ENCODE results near the gene WTIP.

Gene WTIP

GRCh38 chr19:34452723-34453122 is 28.8 kb upstream of the WTIP start:
- TF ChIP-seq TCF12 (IDR thresholded peaks at IDR 0.05; ENCODE audit: low read depth): no peak
- TF ChIP-seq RAD21 (IDR thresholded peaks at IDR 0.05; ENCODE audit: low read depth): no peak

DNA sequence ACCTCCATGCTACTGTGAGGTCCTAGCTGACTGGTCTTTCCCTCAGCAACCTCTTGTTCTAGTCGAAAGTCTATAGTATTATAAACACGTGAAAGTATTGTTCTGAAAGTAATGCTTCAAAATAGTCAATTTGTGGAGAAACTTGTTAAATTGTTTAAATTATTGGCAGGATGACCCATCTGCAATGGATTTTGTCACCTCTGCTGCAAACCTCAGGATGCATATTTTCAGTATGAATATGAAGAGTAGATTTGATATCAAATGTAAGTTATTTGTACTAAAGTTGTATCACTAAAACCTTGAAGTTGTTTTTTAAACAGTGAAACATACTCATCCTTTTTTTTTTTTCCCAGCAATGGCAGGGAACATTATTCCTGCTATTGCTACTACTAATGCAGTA is 27.5 kb upstream of the WTIP start:
- TF ChIP-seq ZBTB7A (IDR thresholded peaks at IDR 0.05; ENCODE audit: low read depth) (no peak), TCF12 (IDR thresholded peaks at IDR 0.05; ENCODE audit: low read depth) (no peak), REST (IDR thresholded peaks at IDR 0.05; ENCODE audit: low read depth) (no peak), CREB1 (IDR thresholded peaks at IDR 0.05; ENCODE audit: low read depth) (no peak), CEBPB (IDR thresholded peaks at IDR 0.05) (no peak), EGR1 (IDR thresholded peaks at IDR 0.05) (no peak)

- TF ChIP-seq, protein P1, sequence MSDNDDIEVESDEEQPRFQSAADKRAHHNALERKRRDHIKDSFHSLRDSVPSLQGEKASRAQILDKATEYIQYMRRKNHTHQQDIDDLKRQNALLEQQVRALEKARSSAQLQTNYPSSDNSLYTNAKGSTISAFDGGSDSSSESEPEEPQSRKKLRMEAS (IDR thresholded peaks at IDR 0.05): no peak
- TF ChIP-seq CREB1 (IDR thresholded peaks at IDR 0.05; ENCODE audit: low read depth) (no peak), TAF1 (IDR thresholded peaks at IDR 0.05; ENCODE audit: low read depth) (no peak), REST (IDR thresholded peaks at IDR 0.05; ENCODE audit: low read depth) (no peak)
- TF ChIP-seq, protein P2, sequence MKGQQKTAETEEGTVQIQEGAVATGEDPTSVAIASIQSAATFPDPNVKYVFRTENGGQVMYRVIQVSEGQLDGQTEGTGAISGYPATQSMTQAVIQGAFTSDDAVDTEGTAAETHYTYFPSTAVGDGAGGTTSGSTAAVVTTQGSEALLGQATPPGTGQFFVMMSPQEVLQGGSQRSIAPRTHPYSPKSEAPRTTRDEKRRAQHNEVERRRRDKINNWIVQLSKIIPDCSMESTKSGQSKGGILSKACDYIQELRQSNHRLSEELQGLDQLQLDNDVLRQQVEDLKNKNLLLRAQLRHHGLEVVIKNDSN (IDR thresholded peaks at IDR 0.05): no peak
Observed at GRCh38 chr19:34454685-34455084, 26.9 kb upstream of the WTIP start.

DNA sequence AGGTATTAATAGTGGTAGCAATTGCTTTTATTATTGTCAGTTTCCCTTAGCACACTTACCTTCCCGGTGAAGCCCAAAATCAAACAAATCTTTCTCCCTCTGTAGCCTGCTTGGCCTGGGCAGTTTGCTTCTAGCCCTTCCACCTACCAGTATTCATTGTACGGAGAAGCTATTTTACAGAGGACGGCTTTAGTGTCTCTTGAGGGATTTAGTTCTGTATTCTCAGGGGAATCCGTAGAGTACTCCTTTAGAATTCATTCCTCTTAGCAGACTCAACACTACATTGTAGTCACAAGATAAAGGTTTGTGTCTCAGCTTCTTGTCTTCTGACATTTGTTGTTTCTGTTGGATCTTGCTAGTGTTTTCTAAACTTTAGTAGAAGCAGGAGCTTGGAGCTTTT is 24.1 kb upstream of the WTIP start:
- TF ChIP-seq YY1 (IDR thresholded peaks at IDR 0.05; ENCODE audit: low read depth): no peak
- no peak for TF ChIP-seq ZBTB7A (IDR thresholded peaks at IDR 0.05; ENCODE audit: low read depth)
- TF ChIP-seq, protein P2 (IDR thresholded peaks at IDR 0.05): no peak
- TF ChIP-seq, protein P1 (IDR thresholded peaks at IDR 0.05): no peak
- TF ChIP-seq EGR1 (IDR thresholded peaks at IDR 0.05): no peak
- TF ChIP-seq CREB1 (IDR thresholded peaks at IDR 0.05; ENCODE audit: low read depth): no peak

GRCh38 chr19:34458677-34459076 is 22.9 kb upstream of the WTIP start:
- TF ChIP-seq RAD21 (IDR thresholded peaks at IDR 0.05; ENCODE audit: low read depth): no peak
- TF ChIP-seq CEBPB (IDR thresholded peaks at IDR 0.05): no peak

DNA sequence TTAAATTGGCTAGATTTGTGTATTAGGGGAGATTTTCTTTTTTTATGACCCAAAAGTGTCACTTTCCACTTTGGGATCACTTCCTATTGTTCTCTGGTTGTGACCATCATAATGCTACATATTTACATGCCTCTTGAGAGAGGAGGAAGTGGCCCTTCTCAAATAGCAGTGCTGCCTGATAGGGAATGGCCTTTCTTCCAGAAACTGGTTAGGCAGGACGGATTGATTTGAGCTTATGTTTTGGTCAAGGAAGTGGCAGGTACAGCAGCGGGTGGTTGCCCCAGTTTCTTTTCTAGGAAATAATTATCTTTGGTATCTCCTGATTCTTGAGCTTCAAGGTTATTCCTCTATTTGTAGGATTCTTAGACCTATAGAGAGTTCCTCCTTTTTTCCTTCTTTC is 21.9 kb upstream of the WTIP start:
- no peak for TF ChIP-seq TAF1 (IDR thresholded peaks at IDR 0.05; ENCODE audit: low read depth)
- TF ChIP-seq NFIC (IDR thresholded peaks at IDR 0.05): no peak
- TF ChIP-seq, protein P2 (IDR thresholded peaks at IDR 0.05): no peak
- TF ChIP-seq REST (IDR thresholded peaks at IDR 0.05; ENCODE audit: low read depth): no peak
- no peak for TF ChIP-seq YY1 (IDR thresholded peaks at IDR 0.05; ENCODE audit: low read depth)
- TF ChIP-seq EGR1 (IDR thresholded peaks at IDR 0.05): no peak
- no peak for TF ChIP-seq TEAD4 (IDR thresholded peaks at IDR 0.05)
- TF ChIP-seq CREB1 (IDR thresholded peaks at IDR 0.05; ENCODE audit: low read depth): no peak
- no peak for TF ChIP-seq TCF12 (IDR thresholded peaks at IDR 0.05; ENCODE audit: low read depth)
